Measurements from ENCODE around the gene IGF2BP2.

The IGF2BP2 gene

GRCh38 chr3:185824051-185825005 lies 514 bp downstream of the IGF2BP2 start:
- H3K4me3 ChIP-seq = peak overlapping the region; percentile 72
- peaks cover 15% of the 10 kb centered on the region for H3K9me3 ChIP-seq
- peaks cover 22% of the 10 kb centered on the region for H3K4me1 ChIP-seq
- 0 out of 2 replicates have a peak overlapping the region, but pooled peaks have one; percentile 31 for H3K9ac ChIP-seq
- no peaks in the 10 kb centered on the region for H3K36me3 ChIP-seq
- H3K4me2 ChIP-seq = peak overlapping the region; percentile 97
- H4K20me1 ChIP-seq = peaks cover 58% of the 10 kb centered on the region
- H3K27me3 ChIP-seq = peaks cover 100% of the 10 kb centered on the region
- TF ChIP-seq Cebpa-rat (IDR thresholded peaks at IDR 0.05) = no peak
- no peak overlapping the region for H3K27ac ChIP-seq

GRCh38 chr3:185823078-185824044 lies 1.5 kb downstream of the IGF2BP2 start:
- H4K20me1 ChIP-seq = peaks cover 58% of the 10 kb centered on the region
- peak overlapping the region; percentile 97 for H3K4me2 ChIP-seq
- no peak overlapping the region for H3K27ac ChIP-seq
- no peak overlapping the region for H3K9ac ChIP-seq
- TF ChIP-seq Cebpa-rat (IDR thresholded peaks at IDR 0.05) = no peak
- no peaks in the 10 kb centered on the region for H3K36me3 ChIP-seq
- peaks cover 22% of the 10 kb centered on the region for H3K4me1 ChIP-seq
- peaks cover 15% of the 10 kb centered on the region for H3K9me3 ChIP-seq
- peaks cover 100% of the 10 kb centered on the region for H3K27me3 ChIP-seq
- H3K4me3 ChIP-seq = peak overlapping the region; percentile 72

GRCh38 chr3:185822221-185823000 lies 2.4 kb downstream of the IGF2BP2 start:
- H3K4me2 ChIP-seq = no peak overlapping the region
- H3K27ac ChIP-seq = no peak overlapping the region
- peaks cover 100% of the 10 kb centered on the region for H3K27me3 ChIP-seq
- peaks cover 7% of the 10 kb centered on the region for H3K9me3 ChIP-seq
- peaks cover 58% of the 10 kb centered on the region for H4K20me1 ChIP-seq
- no peak for TF ChIP-seq Cebpa-rat (IDR thresholded peaks at IDR 0.05)
- H3K9ac ChIP-seq = no peak overlapping the region
- H3K4me1 ChIP-seq = peaks cover 22% of the 10 kb centered on the region
- no peaks in the 10 kb centered on the region for H3K36me3 ChIP-seq
- H3K4me3 ChIP-seq = no peak overlapping the region

GRCh38 chr3:185820973-185821758 lies 3.7 kb downstream of the IGF2BP2 start:
- Histone ChIP-seq H3K4me3 (no peak overlapping the region), H3K27me3 (peaks cover 96% of the 10 kb centered on the region), H3K9ac (no peak overlapping the region), H3K9me3 (no peaks in the 10 kb centered on the region), H3K27ac (no peak overlapping the region), H4K20me1 (peaks cover 52% of the 10 kb centered on the region), H3K4me1 (peaks cover 22% of the 10 kb centered on the region), H3K4me2 (no peak overlapping the region), H3K36me3 (no peaks in the 10 kb centered on the region)
- no peak for TF ChIP-seq Cebpa-rat (IDR thresholded peaks at IDR 0.05)

GRCh38 chr3:185818267-185818875 lies 6.5 kb downstream of the IGF2BP2 start:
- H3K27me3 ChIP-seq = peaks cover 85% of the 10 kb centered on the region
- no peak overlapping the region for H3K4me2 ChIP-seq
- H3K27ac ChIP-seq = no peak overlapping the region
- H3K4me1 ChIP-seq = peaks cover 5% of the 10 kb centered on the region
- H3K9me3 ChIP-seq = no peaks in the 10 kb centered on the region
- no peak overlapping the region for H3K9ac ChIP-seq
- no peak overlapping the region for H3K4me3 ChIP-seq
- H3K36me3 ChIP-seq = no peaks in the 10 kb centered on the region
- H4K20me1 ChIP-seq = peaks cover 28% of the 10 kb centered on the region
- TF ChIP-seq Cebpa-rat (IDR thresholded peaks at IDR 0.05) = no peak

- TF ChIP-seq Cebpa-rat (IDR thresholded peaks at IDR 0.05) = no peak
- H3K9ac ChIP-seq = no peak overlapping the region
- H3K36me3 ChIP-seq = no peaks in the 10 kb centered on the region
- peaks cover under 1% of the 10 kb centered on the region; the same call in 1 of the 2 replicates for H4K20me1 ChIP-seq
- peaks cover 57% of the 10 kb centered on the region for H3K27me3 ChIP-seq
- H3K27ac ChIP-seq = no peak overlapping the region
- H3K9me3 ChIP-seq = no peaks in the 10 kb centered on the region
- no peaks in the 10 kb centered on the region for H3K4me1 ChIP-seq
- H3K4me2 ChIP-seq = no peak overlapping the region
- H3K4me3 ChIP-seq = no peak overlapping the region
Observed at GRCh38 chr3:185815391-185816282, 9.2 kb downstream of the IGF2BP2 start.

GRCh38 chr3:185813691-185814215 lies 11.1 kb downstream of the IGF2BP2 start:
- Histone ChIP-seq H3K4me3 (no peak overlapping the region), H3K9ac (no peak overlapping the region), H3K9me3 (no peaks in the 10 kb centered on the region), H4K20me1 (no peaks in the 10 kb centered on the region), H3K4me2 (no peak overlapping the region), H3K27me3 (peaks cover 39% of the 10 kb centered on the region), H3K36me3 (no peaks in the 10 kb centered on the region), H3K27ac (no peak overlapping the region), H3K4me1 (no peaks in the 10 kb centered on the region)
- no peak for TF ChIP-seq Cebpa-rat (IDR thresholded peaks at IDR 0.05)

Data from BLaER1 (cell line).